ENCODE measurements around the gene RSPH3. TPM values are rescaled to one million over a fixed set of nuclear protein-coding genes. Genes with fewer than 3 reads are reported as not detected.
"Not testable (repeated sequence)": the region's sequence is repeated elsewhere in the genome, so short reads cannot be mapped to it uniquely, and the experiment has no call there.

The RSPH3 gene
- polyA plus RNA-seq, 1 experiment = 2.3 TPM

DNA sequence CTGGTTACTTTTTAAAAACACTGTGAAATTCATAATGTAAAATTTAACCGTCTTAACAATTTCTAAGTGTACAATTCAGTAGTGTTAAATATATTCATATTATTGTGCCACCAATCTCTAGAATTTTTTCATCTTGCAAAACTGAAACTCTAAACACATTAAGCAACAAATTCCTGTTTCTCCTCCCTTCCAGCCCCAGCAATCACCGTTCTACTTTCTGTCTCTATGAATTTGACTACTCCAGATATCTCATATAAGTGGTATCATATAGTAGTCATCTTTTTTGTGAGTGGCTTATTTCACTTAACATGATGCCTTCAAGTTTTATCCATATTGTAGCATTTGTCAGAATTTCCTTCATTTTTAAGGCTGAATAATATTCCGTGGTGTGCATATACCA lies 44.7 kb downstream of the RSPH3 start:
- TF ChIP-seq, protein P1, sequence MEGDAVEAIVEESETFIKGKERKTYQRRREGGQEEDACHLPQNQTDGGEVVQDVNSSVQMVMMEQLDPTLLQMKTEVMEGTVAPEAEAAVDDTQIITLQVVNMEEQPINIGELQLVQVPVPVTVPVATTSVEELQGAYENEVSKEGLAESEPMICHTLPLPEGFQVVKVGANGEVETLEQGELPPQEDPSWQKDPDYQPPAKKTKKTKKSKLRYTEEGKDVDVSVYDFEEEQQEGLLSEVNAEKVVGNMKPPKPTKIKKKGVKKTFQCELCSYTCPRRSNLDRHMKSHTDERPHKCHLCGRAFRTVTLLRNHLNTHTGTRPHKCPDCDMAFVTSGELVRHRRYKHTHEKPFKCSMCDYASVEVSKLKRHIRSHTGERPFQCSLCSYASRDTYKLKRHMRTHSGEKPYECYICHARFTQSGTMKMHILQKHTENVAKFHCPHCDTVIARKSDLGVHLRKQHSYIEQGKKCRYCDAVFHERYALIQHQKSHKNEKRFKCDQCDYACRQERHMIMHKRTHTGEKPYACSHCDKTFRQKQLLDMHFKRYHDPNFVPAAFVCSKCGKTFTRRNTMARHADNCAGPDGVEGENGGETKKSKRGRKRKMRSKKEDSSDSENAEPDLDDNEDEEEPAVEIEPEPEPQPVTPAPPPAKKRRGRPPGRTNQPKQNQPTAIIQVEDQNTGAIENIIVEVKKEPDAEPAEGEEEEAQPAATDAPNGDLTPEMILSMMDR (IDR thresholded peaks at IDR 0.05; ENCODE audit: insufficient read depth, low read depth, low read length) = no peak
- no peak overlapping the region for H3K4me3 ChIP-seq (ENCODE audit: low read depth, low read length)
- ChIA-PET CTCF (no interaction called here), POLR2A (no interaction called here)
- H3K27me3 ChIP-seq (ENCODE audit: control insufficient read depth, insufficient read depth, low read length) = no peaks in the 10 kb centered on the region
- DNase-seq (ENCODE audit: low read depth) = no peak
- H3K36me3 ChIP-seq (ENCODE audit: control insufficient read depth, insufficient read depth, low read length) = no peaks in the 10 kb centered on the region

DNA sequence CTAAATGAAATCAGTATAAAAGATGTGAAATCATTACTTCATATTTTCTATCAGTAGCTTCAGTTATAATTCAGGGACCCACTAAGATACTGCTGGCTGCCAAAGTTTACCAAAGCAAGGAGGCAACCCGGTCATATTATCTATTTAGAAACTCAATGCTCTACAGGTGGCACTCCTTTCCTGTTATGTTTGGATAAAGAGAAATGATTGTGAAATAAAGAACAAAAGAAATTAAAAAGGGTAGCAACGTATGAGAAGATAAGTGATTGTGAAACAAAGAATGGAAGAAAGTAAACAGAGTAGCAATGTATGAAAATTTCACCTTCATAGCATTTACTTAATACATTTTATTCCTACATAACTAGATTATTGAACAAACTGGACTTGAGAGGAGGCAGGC lies 45.2 kb downstream of the RSPH3 start:
- CTCF ChIA-PET = interaction anchor here (1.0 kb wide), 1 partner anchor 254 kb away, joined by 3 read pairs; no protein-coding TSS in a partner anchor
- no peaks in the 10 kb centered on the region for H3K36me3 ChIP-seq (ENCODE audit: control insufficient read depth, insufficient read depth, low read length)
- DNase-seq (ENCODE audit: low read depth) = no peak
- POLR2A ChIA-PET = no interaction called here
- no peak overlapping the region for H3K4me3 ChIP-seq (ENCODE audit: low read depth, low read length)
- TF ChIP-seq, protein P1 (IDR thresholded peaks at IDR 0.05; ENCODE audit: insufficient read depth, low read depth, low read length) = no peak
- H3K27me3 ChIP-seq (ENCODE audit: control insufficient read depth, insufficient read depth, low read length) = no peaks in the 10 kb centered on the region

DNA sequence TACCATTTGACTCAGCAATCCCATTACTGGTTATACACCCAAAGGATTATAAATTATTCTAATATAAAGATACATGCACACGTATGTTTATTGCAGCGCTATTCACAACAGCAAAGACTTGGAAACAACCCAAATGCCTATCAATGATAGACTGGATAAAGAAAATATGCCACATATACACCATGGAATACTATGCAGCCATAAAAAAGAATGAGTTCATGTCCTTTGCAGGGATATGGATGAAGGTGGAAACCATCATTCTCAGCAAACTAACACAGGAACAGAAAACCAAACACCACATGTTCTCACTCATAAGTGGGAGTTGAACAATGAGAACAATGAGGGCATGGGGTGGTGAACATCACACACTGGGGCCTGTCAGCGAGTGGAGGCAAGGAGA lies 48.0 kb downstream of the RSPH3 start:
- H3K27me3 ChIP-seq (ENCODE audit: control insufficient read depth, insufficient read depth, low read length); H3K4me3 ChIP-seq (ENCODE audit: low read depth, low read length); DNase-seq (ENCODE audit: low read depth); POLR2A ChIA-PET; H3K36me3 ChIP-seq (ENCODE audit: control insufficient read depth, insufficient read depth, low read length); CTCF ChIA-PET: not testable (repeated sequence)

DNA sequence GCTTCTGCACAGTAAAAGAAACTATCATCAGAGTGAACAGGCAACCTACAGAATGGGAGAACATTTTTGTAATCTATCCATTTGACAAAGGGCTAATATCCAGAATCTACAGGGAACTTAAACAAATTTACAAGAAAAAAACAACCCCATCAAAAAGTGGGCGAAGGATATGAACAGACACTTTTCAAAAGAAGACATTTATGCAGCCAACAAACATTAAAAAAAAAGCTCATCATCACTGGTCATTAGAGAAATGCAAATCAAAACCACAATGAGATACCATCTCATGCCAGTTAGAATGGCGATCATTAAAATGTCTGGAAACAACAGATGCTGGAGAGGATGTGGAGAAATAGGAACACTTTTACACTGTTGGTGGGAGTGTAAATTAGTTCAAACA lies 48.4 kb downstream of the RSPH3 start:
- H3K27me3 ChIP-seq (ENCODE audit: control insufficient read depth, insufficient read depth, low read length); CTCF ChIA-PET; H3K4me3 ChIP-seq (ENCODE audit: low read depth, low read length); H3K36me3 ChIP-seq (ENCODE audit: control insufficient read depth, insufficient read depth, low read length); DNase-seq (ENCODE audit: low read depth); POLR2A ChIA-PET: not testable (repeated sequence)

DNA sequence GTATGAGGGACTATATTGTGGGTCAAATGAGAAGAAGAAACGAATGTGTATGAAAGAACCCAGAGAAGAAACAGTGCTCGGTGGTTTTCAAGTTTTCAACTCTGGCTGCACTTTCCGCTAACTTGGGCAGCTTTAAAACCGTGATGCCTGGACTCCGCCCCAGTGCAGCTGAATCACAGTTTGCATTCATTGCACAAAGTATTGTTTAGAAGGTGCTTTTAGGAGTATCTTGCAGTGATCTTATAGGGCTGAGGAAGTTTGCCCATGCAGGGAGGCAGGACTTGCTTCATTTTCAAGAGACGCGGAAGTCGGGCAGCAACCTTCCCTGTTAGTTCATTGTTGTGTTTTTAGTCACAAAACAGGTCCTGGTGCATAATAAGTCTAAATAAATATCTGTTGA lies 52.7 kb downstream of the RSPH3 start:
- DNase-seq (ENCODE audit: low read depth) = no peak
- no peaks in the 10 kb centered on the region for H3K36me3 ChIP-seq (ENCODE audit: control insufficient read depth, insufficient read depth, low read length)
- no peak overlapping the region for H3K4me3 ChIP-seq (ENCODE audit: low read depth, low read length)
- TF ChIP-seq, protein P1 (IDR thresholded peaks at IDR 0.05; ENCODE audit: insufficient read depth, low read depth, low read length) = no peak
- H3K27me3 ChIP-seq (ENCODE audit: control insufficient read depth, insufficient read depth, low read length) = no peaks in the 10 kb centered on the region
- CTCF ChIA-PET = no interaction called here
- POLR2A ChIA-PET = no interaction called here

DNA sequence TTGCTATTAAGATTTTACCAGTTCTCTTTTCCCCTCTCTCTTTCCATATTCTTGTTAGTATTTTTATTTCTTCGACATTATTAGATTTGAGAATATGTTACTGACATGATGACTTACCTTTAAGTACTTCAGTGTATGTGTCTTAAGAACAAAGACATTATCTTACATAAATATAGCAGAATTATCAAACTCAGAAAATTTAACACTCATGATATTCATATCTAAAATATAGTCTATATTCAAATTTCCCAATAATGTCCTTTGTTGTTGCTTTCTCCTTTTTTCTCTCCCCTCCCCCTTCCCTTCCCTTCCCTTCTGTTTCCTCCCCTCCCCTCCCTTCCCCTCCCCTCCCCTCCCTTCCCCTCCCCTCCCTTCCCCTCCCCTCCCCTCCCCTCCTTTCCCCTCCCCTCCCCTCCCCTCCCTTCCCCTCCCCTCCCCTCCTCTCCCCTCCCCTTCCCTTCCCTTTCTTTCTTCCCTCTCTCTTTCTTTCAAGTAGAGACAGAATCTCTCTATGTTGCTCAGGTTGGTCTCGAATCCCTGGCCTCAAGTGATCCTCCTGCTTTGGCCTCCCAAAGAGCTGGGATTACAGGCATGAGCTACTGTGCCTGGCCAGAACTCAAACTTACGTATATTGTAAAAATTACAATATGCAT lies 56.5 kb downstream of the RSPH3 start:
- no peaks in the 10 kb centered on the region for H3K36me3 ChIP-seq (ENCODE audit: control insufficient read depth, insufficient read depth, low read length)
- POLR2A ChIA-PET = no interaction called here
- DNase-seq (ENCODE audit: low read depth) = no peak
- H3K4me3 ChIP-seq (ENCODE audit: low read depth, low read length) = no peak overlapping the region
- H3K27me3 ChIP-seq (ENCODE audit: control insufficient read depth, insufficient read depth, low read length) = no peaks in the 10 kb centered on the region
- CTCF ChIA-PET = interaction anchor here (0.7 kb wide), 1 partner anchor 28 kb away, joined by 3 read pairs; no protein-coding TSS in a partner anchor
- TF ChIP-seq, protein P1 (IDR thresholded peaks at IDR 0.05; ENCODE audit: insufficient read depth, low read depth, low read length) = no peak

Data from BJ (cell line).